HS-5 (cell line): ENCODE measurements around the gene ERC1.

ENCODE experiments used
- DNase-seq: peaks from one replicate; pipeline ENCODE4 v3.0.0-alpha.2; 2012; ENCODE audit warnings: low read depth

Gene ERC1

DNA sequence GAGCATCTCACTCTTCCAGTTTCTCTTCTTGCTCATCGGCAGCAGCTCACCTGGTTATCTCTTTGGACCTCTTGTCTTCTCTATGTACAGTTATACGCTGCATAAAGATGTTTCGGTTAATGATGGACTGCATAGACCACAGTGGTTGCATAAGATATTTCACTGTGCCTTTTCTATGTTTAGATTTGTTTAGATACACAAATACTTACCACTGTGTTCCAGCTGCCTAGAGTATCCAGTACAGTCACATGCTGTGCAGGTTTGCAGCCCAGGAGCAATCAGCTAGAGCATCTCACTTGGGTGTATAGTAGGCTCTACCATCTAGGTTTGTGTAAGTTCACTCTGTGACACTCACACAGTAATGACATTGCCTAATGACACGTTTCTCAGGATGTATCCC, 545.8 kb downstream of the ERC1 start:
- DNase-seq, result no peak

DNA sequence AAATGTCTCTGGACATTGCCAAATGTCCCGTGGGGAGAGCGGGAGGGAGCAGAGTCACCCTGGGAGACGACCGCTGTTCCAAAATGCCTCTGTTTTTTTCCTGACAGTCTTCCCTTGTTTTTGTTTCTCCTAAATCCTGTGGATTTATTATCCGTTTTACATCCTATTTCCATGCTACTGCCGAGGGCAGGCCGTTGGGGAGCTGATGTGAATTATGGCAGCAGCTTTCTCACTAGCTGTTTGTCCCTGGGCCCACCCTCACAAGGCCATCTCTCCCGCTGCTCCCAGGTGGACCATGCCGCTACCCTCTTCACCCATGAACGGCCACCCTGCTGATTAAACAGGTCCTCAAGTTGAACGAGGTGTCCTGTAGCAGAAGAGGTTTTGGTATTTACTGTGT, 548.1 kb downstream of the ERC1 start:
- no peak for DNase-seq

DNA sequence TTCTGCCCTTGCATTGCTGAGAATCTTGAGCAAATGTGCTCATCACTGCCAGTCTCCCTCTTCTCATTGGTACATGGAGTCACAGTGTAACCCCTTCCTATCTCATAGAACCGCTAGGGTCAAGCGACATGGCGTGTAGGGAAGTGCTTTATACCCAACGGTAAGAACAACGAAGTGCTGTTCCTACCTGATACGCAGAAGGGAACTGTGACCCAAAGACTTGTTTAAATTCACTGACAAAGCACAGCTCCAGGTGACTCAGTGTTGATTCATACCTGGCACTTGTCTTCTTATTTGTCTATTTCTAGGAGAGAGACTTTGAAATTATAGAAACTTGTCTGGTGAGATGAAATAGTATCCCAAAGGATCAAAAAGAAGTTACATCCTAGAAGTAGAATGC, 549.7 kb downstream of the ERC1 start:
- no peak for DNase-seq

DNA sequence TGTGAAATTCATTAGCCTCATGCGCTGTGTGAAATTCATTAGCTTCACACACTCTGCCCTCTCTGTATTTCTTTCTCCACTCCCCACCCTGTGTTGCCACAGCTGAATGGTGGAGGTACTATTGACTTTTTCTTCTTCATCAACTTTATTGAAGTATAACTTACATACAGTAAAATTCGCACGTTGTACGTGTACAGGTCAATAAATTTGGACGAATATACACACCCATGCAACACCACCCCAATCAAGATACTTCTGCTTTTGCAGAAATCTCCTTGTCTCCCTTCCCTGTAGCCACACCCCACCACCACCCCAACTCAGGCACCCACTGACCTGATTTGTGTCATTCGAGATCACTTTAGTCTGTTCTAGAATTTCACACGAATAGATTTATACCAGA, 551.6 kb downstream of the ERC1 start:
- no peak for DNase-seq

DNA sequence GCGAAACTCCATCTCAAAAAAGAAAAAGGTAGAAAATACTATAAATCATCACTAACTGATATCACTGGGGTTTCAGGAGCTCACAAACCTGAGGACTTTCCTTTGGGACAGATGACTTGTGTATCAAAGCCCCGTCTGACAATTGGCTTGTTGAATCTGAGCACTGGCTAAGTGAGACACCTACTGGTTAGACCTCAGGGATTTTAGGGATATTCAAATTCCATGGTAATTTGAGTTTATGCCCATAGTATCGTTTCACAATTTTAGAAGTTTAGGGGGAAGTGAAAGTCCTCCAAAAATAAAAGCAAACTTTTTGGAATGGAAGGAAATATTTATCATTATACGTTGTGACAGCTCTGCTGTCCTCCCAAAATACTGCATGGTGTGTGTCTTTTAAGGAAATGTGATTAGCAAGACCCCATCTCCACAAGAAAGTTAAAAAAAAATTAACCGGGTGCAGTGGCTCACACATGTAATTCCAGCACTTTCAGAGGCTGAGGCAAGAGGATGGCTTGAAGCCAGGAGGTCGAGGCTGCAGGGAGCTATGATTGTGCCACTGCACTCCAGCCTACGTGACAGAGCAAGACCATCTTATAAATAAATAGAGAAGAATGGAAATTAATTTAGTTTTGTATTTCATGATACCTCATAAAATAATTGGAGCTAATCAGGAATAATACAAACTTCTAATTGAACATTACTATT, 554.1 kb downstream of the ERC1 start:
- DNase-seq, result no peak
